DOHH2 (cell line): ENCODE measurements around the gene PTPN2.

ENCODE experiments used
- H3F3A ChIP-seq: fragments of 200-600 bp; sonication (generic), shearing (Covaris generic); 2 replicates; pipeline ENCODE4 v1.6.0; 2016; ENCODE audit warnings: antibody characterized with exemption, mild to moderate bottlenecking; ENCODE audit not compliant: control insufficient read depth, insufficient read depth
- H3K27ac ChIP-seq: fragments of 200-600 bp; sonication (generic); 2 replicates; pipeline ENCODE4 v1.5.1; 2014; ENCODE audit warnings: low read depth, mild to moderate bottlenecking, low read length, moderate library complexity
- H3K27me3 ChIP-seq: fragments of 200-600 bp; sonication (generic); 2 replicates; pipeline ENCODE4 v1.6.1; 2014; ENCODE audit warnings: mild to moderate bottlenecking, low read length, mixed read lengths; ENCODE audit not compliant: control insufficient read depth
- H3K36me3 ChIP-seq: fragments of 200-600 bp; sonication (generic); 2 replicates; pipeline ENCODE4 v1.6.1; 2014; ENCODE audit warnings: mild to moderate bottlenecking, low read length, moderate library complexity, mixed read lengths; ENCODE audit not compliant: control insufficient read depth
- H3K4me1 ChIP-seq: fragments of 200-600 bp; sonication (generic); 2 replicates; pipeline ENCODE4 v1.6.1; 2014; ENCODE audit warnings: mild to moderate bottlenecking, low read length, mixed read lengths; ENCODE audit not compliant: control insufficient read depth
- H3K4me2 ChIP-seq: fragments of 200-600 bp; sonication (generic); 2 replicates; pipeline ENCODE4 v1.6.0; 2014; ENCODE audit warnings: mild to moderate bottlenecking, low read length, moderate library complexity
- H3K4me3 ChIP-seq: fragments of 200-600 bp; sonication (generic); 2 replicates; pipeline ENCODE4 v1.5.1; 2014; ENCODE audit warnings: mild to moderate bottlenecking, low read length, mixed read lengths
- H3K79me2 ChIP-seq: fragments of 200-600 bp; sonication (generic); 2 replicates; pipeline ENCODE4 v1.6.1; 2014; ENCODE audit warnings: mild to moderate bottlenecking, low read length, mixed read lengths; ENCODE audit not compliant: control insufficient read depth
- H3K9me2 ChIP-seq: fragments of 200-600 bp; sonication (generic); replicated peaks from 2 replicates; pipeline ENCODE4 v1.6.1; 2014; ENCODE audit warnings: mild to moderate bottlenecking, low read length, mixed read lengths; ENCODE audit not compliant: control insufficient read depth
- H3K9me3 ChIP-seq: fragments of 200-600 bp; sonication (generic); 2 replicates; pipeline ENCODE4 v1.6.1; 2014; ENCODE audit warnings: antibody characterized with exemption, low read length, mixed read lengths; ENCODE audit not compliant: control insufficient read depth, insufficient read depth
- H4K20me1 ChIP-seq: fragments of 200-600 bp; sonication (generic); 2 replicates; pipeline ENCODE4 v1.6.0; 2014; ENCODE audit warnings: low read depth, mild to moderate bottlenecking, antibody characterized with exemption, low read length, moderate library complexity; ENCODE audit not compliant: control insufficient read depth, insufficient read depth
- CTCF ChIP-seq: fragments of 200-600 bp; sonication (generic); IDR thresholded peaks from one replicate; pipeline ENCODE4 v1.5.1; 2014; ENCODE audit warnings: antibody characterized with exemption, mild to moderate bottlenecking, low read depth, low read length; ENCODE audit not compliant: poor library complexity, severe bottlenecking
- EZH2phosphoT487 ChIP-seq: fragments of 200-600 bp; sonication (generic); IDR thresholded peaks from 2 replicates; pipeline ENCODE4 v1.6.1; 2017; ENCODE audit warnings: borderline replicate concordance, mild to moderate bottlenecking, antibody characterized with exemption, low read length, moderate library complexity, mixed read lengths

The PTPN2 gene

GRCh38 chr18:12851716-12852115, 32.3 kb downstream of the PTPN2 start:
- Histone ChIP-seq H3K36me3 (peaks cover 4% of the 10 kb centered on the region), H3K27ac (no peak overlapping the region), H3K9me3 (no peaks in the 10 kb centered on the region), H3K9me2 (no peaks in the 10 kb centered on the region), H3K27me3 (no peaks in the 10 kb centered on the region), H3K4me1 (no peaks in the 10 kb centered on the region), H3K4me2 (no peak overlapping the region), H4K20me1 (peaks cover 8% of the 10 kb centered on the region; the same call in 1 of the 2 replicates), H3K4me3 (no peak overlapping the region), H3F3A (no peaks in the 10 kb centered on the region), H3K79me2 (peaks cover 11% of the 10 kb centered on the region)
- TF ChIP-seq EZH2phosphoT487 (no peak), CTCF (no peak)

GRCh38 chr18:12849548-12849947, 34.5 kb downstream of the PTPN2 start:
- no peaks in the 10 kb centered on the region for H3K9me3 ChIP-seq
- TF ChIP-seq EZH2phosphoT487 (no peak), CTCF (no peak)
- peaks cover 8% of the 10 kb centered on the region; the same call in 1 of the 2 replicates for H4K20me1 ChIP-seq
- no peaks in the 10 kb centered on the region for H3K9me2 ChIP-seq
- no peaks in the 10 kb centered on the region for H3F3A ChIP-seq
- H3K27ac ChIP-seq = no peak overlapping the region
- no peaks in the 10 kb centered on the region for H3K4me1 ChIP-seq
- H3K79me2 ChIP-seq = peaks cover 6% of the 10 kb centered on the region
- H3K4me3 ChIP-seq = no peak overlapping the region
- no peak overlapping the region for H3K4me2 ChIP-seq
- peaks cover 4% of the 10 kb centered on the region for H3K36me3 ChIP-seq
- H3K27me3 ChIP-seq = no peaks in the 10 kb centered on the region

GRCh38 chr18:12848405-12848804, 35.6 kb downstream of the PTPN2 start:
- H3K27ac ChIP-seq = no peak overlapping the region
- no peaks in the 10 kb centered on the region for H3K4me1 ChIP-seq

More at GRCh38 chr18:12848405-12848804, 35.6 kb downstream of the PTPN2 start:
- Histone ChIP-seq H3K9me2 (no peaks in the 10 kb centered on the region), H3K27me3 (no peaks in the 10 kb centered on the region), H4K20me1 (peaks cover 8% of the 10 kb centered on the region; the same call in 1 of the 2 replicates), H3K36me3 (peaks cover 4% of the 10 kb centered on the region), H3K9me3 (no peaks in the 10 kb centered on the region), H3K79me2 (peaks cover 12% of the 10 kb centered on the region), H3F3A (no peaks in the 10 kb centered on the region), H3K4me3 (no peak overlapping the region), H3K4me2 (no peak overlapping the region)
- no peak for TF ChIP-seq EZH2phosphoT487
- TF ChIP-seq CTCF = no peak
